HCT116 (cell line): Measurements from ENCODE around the gene STMP1.

Experiments
- ELF1 ChIP-seq: IDR thresholded peaks from 2 replicates; pipeline ENCODE4 v1.6.1; 2012; ENCODE audit warnings: low read depth, borderline replicate concordance
- EZH2 ChIP-seq: fragments of 200-600 bp; sonication (generic); IDR thresholded peaks from 2 replicates; pipeline ENCODE4 v1.6.1; 2017; ENCODE audit warnings: antibody characterized with exemption, mixed run types
- FOSL1 ChIP-seq: IDR thresholded peaks from 2 replicates; pipeline ENCODE4 v1.6.1; 2012; ENCODE audit warnings: low read depth
- POLR2A ChIP-seq: IDR thresholded peaks from 2 replicates; pipeline ENCODE4 v1.7.0; 2011; ENCODE audit warnings: borderline replicate concordance; ENCODE audit not compliant: insufficient read depth, insufficient read length; ENCODE audit errors: extremely low read depth
- POLR2AphosphoS5 ChIP-seq: IDR thresholded peaks from 2 replicates; pipeline ENCODE4 v1.6.1; 2011; ENCODE audit warnings: mild to moderate bottlenecking, low read depth, low read length, moderate library complexity
- RAD21 ChIP-seq: IDR thresholded peaks from 2 replicates; pipeline ENCODE4 v1.6.1; 2012; ENCODE audit warnings: low read depth, mild to moderate bottlenecking
- SIN3A ChIP-seq: IDR thresholded peaks from 2 replicates; pipeline ENCODE4 v1.6.1; 2012; ENCODE audit warnings: low read depth
- YY1 ChIP-seq: IDR thresholded peaks from 2 replicates; pipeline ENCODE4 v1.6.1; 2011; ENCODE audit warnings: low read length, low read depth, moderate library complexity, mild to moderate bottlenecking; ENCODE audit not compliant: insufficient replicate concordance; ENCODE audit errors: extremely low read depth
- TF ChIP-seq, protein P1 (sequence below), 3 experiments: fragments of 200-600 bp in 1 of 3; sonication (generic) in 1 of 3; IDR thresholded peaks in 2 of 3; conservative IDR thresholded peaks in 1 of 3; 2 replicates each; pipeline ENCODE4 v1.5.1; 2012 to 2017; ENCODE audit warnings: low read depth in 2 of 3, low read length in 2 of 3, antibody characterized with exemption in 1 of 3, borderline replicate concordance in 1 of 3, control low read depth in 1 of 3, mild to moderate bottlenecking in 1 of 3, mixed read lengths in 1 of 3, mixed run types in 1 of 3, moderate library complexity in 1 of 3; ENCODE audit not compliant: insufficient read depth in 1 of 3
- TF ChIP-seq, protein P2 (sequence below): IDR thresholded peaks from 2 replicates; pipeline ENCODE4 v1.6.1; 2012; ENCODE audit warnings: low read depth

DNA sequence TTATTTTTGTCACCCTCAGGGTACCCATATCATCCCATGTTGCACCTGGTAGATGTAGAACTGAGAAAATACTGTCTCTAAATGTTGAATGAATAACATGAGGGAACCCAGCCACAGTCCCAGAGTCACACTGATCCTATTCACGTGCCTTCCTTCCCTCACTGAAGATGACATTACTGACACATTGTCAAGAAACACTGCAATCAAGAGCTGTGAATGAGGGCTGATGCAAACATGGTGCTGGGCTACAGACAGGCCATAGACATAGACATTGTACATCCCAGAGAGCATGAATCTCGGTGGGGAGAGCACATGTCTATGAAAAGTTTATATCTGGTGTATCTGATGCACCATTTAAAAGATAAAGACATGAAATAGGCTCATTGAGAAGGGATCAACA, 55.9 kb downstream of the STMP1 start:
- TF ChIP-seq, protein P1, sequence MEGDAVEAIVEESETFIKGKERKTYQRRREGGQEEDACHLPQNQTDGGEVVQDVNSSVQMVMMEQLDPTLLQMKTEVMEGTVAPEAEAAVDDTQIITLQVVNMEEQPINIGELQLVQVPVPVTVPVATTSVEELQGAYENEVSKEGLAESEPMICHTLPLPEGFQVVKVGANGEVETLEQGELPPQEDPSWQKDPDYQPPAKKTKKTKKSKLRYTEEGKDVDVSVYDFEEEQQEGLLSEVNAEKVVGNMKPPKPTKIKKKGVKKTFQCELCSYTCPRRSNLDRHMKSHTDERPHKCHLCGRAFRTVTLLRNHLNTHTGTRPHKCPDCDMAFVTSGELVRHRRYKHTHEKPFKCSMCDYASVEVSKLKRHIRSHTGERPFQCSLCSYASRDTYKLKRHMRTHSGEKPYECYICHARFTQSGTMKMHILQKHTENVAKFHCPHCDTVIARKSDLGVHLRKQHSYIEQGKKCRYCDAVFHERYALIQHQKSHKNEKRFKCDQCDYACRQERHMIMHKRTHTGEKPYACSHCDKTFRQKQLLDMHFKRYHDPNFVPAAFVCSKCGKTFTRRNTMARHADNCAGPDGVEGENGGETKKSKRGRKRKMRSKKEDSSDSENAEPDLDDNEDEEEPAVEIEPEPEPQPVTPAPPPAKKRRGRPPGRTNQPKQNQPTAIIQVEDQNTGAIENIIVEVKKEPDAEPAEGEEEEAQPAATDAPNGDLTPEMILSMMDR (IDR thresholded peaks at IDR 0.05 in 2 of 3, conservative IDR thresholded peaks at IDR 0.05 in 1 of 3; ENCODE audit: borderline replicate concordance in 1 of 3, insufficient read depth in 1 of 3, low read depth in 2 of 3, low read length in 2 of 3) = no peak
- TF ChIP-seq POLR2AphosphoS5 (no peak), POLR2A (no peak), EZH2 (no peak), RAD21 (no peak), YY1 (no peak), SIN3A (no peak), FOSL1 (no peak), ELF1 (no peak)
- TF ChIP-seq, protein P2, sequence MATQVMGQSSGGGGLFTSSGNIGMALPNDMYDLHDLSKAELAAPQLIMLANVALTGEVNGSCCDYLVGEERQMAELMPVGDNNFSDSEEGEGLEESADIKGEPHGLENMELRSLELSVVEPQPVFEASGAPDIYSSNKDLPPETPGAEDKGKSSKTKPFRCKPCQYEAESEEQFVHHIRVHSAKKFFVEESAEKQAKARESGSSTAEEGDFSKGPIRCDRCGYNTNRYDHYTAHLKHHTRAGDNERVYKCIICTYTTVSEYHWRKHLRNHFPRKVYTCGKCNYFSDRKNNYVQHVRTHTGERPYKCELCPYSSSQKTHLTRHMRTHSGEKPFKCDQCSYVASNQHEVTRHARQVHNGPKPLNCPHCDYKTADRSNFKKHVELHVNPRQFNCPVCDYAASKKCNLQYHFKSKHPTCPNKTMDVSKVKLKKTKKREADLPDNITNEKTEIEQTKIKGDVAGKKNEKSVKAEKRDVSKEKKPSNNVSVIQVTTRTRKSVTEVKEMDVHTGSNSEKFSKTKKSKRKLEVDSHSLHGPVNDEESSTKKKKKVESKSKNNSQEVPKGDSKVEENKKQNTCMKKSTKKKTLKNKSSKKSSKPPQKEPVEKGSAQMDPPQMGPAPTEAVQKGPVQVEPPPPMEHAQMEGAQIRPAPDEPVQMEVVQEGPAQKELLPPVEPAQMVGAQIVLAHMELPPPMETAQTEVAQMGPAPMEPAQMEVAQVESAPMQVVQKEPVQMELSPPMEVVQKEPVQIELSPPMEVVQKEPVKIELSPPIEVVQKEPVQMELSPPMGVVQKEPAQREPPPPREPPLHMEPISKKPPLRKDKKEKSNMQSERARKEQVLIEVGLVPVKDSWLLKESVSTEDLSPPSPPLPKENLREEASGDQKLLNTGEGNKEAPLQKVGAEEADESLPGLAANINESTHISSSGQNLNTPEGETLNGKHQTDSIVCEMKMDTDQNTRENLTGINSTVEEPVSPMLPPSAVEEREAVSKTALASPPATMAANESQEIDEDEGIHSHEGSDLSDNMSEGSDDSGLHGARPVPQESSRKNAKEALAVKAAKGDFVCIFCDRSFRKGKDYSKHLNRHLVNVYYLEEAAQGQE = no peak
